Frontal cortex (tissue), 4 donors: ENCODE data around the gene GPC3. TPM values are rescaled to one million over a fixed set of nuclear protein-coding genes. Genes with fewer than 3 reads are reported as not detected.
"Not testable (repeated sequence)": the region's sequence is repeated elsewhere in the genome, so short reads cannot be mapped to it uniquely, and the experiment has no call there.

Source experiments
- DNase-seq, 2 donors: peaks; one replicate each; pipeline ENCODE4 v3.0.0; 2012; ENCODE audit warnings: low spot score in 2 of 2
- FAIRE-seq: peaks from 2 replicates; lab custom pipeline; 2012; peaks lifted over from hg19 to GRCh38; lab: Jason Lieb, UNC
- total RNA-seq: library from RNA; depleted of rRNA; stranded (reverse); fragments of >200 nt; gene quantifications from one replicate; pipeline ENCODE4 v1.2.3, GENCODE V29; 2014
- donor health status: control.
- donor health status: control.
- donor health status: control.

Gene GPC3
- total RNA-seq, 1 donor from 2014 or later: 3.3 TPM

- DNase-seq (no peak), FAIRE-seq (no peak)
Measured at GRCh38 chrX:133911825-133912495, 73.4 kb downstream of the GPC3 start.

GRCh38 chrX:133910539-133910938 lies 74.9 kb downstream of the GPC3 start:
- DNase-seq: no peak
- FAIRE-seq: no peak

GRCh38 chrX:133909888-133910287 lies 75.5 kb downstream of the GPC3 start:
- DNase-seq (no peak), FAIRE-seq (no peak)

GRCh38 chrX:133908223-133908955 lies 77.0 kb downstream of the GPC3 start:
- DNase-seq: no peak
- FAIRE-seq: no peak

- FAIRE-seq: no peak
Measured at GRCh38 chrX:133907606-133908005, 77.8 kb downstream of the GPC3 start.

GRCh38 chrX:133905305-133905704 lies 80.1 kb downstream of the GPC3 start:
- FAIRE-seq (no peak), DNase-seq (no peak)

More at GRCh38 chrX:133907606-133908005, 77.8 kb downstream of the GPC3 start:
- DNase-seq: no peak

GRCh38 chrX:133897593-133898163 lies 87.7 kb downstream of the GPC3 start:
- no peak for FAIRE-seq

GRCh38 chrX:133892337-133892736 lies 93.1 kb downstream of the GPC3 start:
- no peak for DNase-seq
- no peak for FAIRE-seq

More at GRCh38 chrX:133897593-133898163, 87.7 kb downstream of the GPC3 start:
- DNase-seq: peak in 1 of 2 donors; percentile 1

GRCh38 chrX:133888984-133889383 lies 96.4 kb downstream of the GPC3 start:
- DNase-seq (no peak), FAIRE-seq (no peak)

- not testable (repeated sequence) for FAIRE-seq, DNase-seq
Measured at GRCh38 chrX:133888084-133888483, 97.3 kb downstream of the GPC3 start.

GRCh38 chrX:133884430-133885394 lies 100.7 kb downstream of the GPC3 start:
- DNase-seq (no peak), FAIRE-seq (no peak)

GRCh38 chrX:133881893-133882292 lies 103.5 kb downstream of the GPC3 start:
- no peak for FAIRE-seq
- DNase-seq: no peak

- DNase-seq: no peak
- FAIRE-seq: no peak
Measured at GRCh38 chrX:133881007-133881406, 104.4 kb downstream of the GPC3 start.

- FAIRE-seq (no peak), DNase-seq (no peak)
Measured at GRCh38 chrX:133880032-133880443, 105.4 kb downstream of the GPC3 start.

- DNase-seq: no peak
- no peak for FAIRE-seq
Measured at GRCh38 chrX:133878710-133879109, 106.7 kb downstream of the GPC3 start.

GRCh38 chrX:133876646-133877045 lies 108.7 kb downstream of the GPC3 start:
- no peak for DNase-seq
- no peak for FAIRE-seq

- no peak for FAIRE-seq
- DNase-seq: no peak
Measured at GRCh38 chrX:133869270-133869669, 116.1 kb downstream of the GPC3 start.

- FAIRE-seq (no peak), DNase-seq (no peak)
Measured at GRCh38 chrX:133868682-133869081, 116.7 kb downstream of the GPC3 start.

GRCh38 chrX:133868250-133868649 lies 117.1 kb downstream of the GPC3 start:
- FAIRE-seq (no peak), DNase-seq (no peak)
